ENCODE results near the gene KLK2.

DNA sequence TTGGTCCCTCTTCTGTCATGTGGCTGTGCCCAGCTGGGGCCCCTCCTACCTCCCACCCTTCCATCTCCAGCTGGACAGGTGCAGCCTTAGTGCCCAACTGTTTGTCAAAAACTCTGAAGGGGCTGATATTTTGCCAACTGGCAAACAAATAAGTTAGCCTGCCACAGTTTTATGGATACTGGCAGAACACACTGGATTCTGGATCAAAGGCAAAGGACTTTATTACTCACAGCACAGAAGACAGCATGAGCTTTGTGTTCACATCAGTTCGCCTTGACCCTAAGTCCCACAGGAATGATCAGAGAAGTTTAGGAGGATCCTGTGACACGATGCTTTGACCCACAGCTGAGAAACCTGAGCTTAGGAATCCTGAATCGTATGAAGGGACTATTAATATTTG lies 16.4 kb downstream of the KLK2 start:
- TF ChIP-seq, protein P1, sequence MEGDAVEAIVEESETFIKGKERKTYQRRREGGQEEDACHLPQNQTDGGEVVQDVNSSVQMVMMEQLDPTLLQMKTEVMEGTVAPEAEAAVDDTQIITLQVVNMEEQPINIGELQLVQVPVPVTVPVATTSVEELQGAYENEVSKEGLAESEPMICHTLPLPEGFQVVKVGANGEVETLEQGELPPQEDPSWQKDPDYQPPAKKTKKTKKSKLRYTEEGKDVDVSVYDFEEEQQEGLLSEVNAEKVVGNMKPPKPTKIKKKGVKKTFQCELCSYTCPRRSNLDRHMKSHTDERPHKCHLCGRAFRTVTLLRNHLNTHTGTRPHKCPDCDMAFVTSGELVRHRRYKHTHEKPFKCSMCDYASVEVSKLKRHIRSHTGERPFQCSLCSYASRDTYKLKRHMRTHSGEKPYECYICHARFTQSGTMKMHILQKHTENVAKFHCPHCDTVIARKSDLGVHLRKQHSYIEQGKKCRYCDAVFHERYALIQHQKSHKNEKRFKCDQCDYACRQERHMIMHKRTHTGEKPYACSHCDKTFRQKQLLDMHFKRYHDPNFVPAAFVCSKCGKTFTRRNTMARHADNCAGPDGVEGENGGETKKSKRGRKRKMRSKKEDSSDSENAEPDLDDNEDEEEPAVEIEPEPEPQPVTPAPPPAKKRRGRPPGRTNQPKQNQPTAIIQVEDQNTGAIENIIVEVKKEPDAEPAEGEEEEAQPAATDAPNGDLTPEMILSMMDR (optimal IDR thresholded peaks at IDR 0.05 in 1 of 3, IDR thresholded peaks at IDR 0.05 in 1 of 3, conservative IDR thresholded peaks at IDR 0.05 in 1 of 3; ENCODE audit: extremely low read depth in 1 of 3, insufficient read depth in 2 of 3, low read length in 3 of 3), result no peak
- no peak for TF ChIP-seq EZH2 (IDR thresholded peaks at IDR 0.05; ENCODE audit: low read length)

All from keratinocyte (primary cell).